GM23338 (cell line): ENCODE measurements around the gene PSD4. TPM values are rescaled to one million over a fixed set of nuclear protein-coding genes. Genes with fewer than 3 reads are reported as not detected.
A peak's percentile ranks its signal among the peaks of the same experiment; 100 is the strongest.

ENCODE experiments used
- ATAC-seq: fragments of 200-7000 bp; cut with Tn5 transposase; 3 replicates; pipeline ENCODE4 v1.9.1; 2020
- DNase-seq: peaks from one replicate; pipeline ENCODE4 v3.0.0-alpha.2; 2015; ENCODE audit warnings: low spot score
- H2AFZ ChIP-seq: fragments of 200-600 bp; sonication (generic); 2 replicates; pipeline ENCODE4 v1.8.0; 2016; ENCODE audit warnings: antibody characterized with exemption, mild to moderate bottlenecking, moderate library complexity
- H3F3A ChIP-seq: fragments of 200-600 bp; sonication (generic); replicated peaks from 2 replicates; pipeline ENCODE4 v1.8.0; 2017; ENCODE audit warnings: antibody characterized with exemption, mixed run types, low read depth
- H3K27ac ChIP-seq: fragments of 200-600 bp; sonication (generic); 2 replicates; pipeline ENCODE4 v1.6.1; 2016; ENCODE audit warnings: low read depth
- H3K27me3 ChIP-seq: fragments of 200-600 bp; sonication (generic); 2 replicates; pipeline ENCODE4 v1.8.0; 2016; ENCODE audit warnings: mild to moderate bottlenecking, mixed run types, moderate library complexity; ENCODE audit not compliant: insufficient read depth
- H3K36me3 ChIP-seq: fragments of 200-600 bp; sonication (generic); 2 replicates; pipeline ENCODE4 v1.8.0; 2016; ENCODE audit warnings: mild to moderate bottlenecking; ENCODE audit not compliant: insufficient read depth
- H3K4me1 ChIP-seq: fragments of 200-600 bp; sonication (generic); 2 replicates; pipeline ENCODE4 v1.8.0; 2016; ENCODE audit warnings: mild to moderate bottlenecking, moderate library complexity; ENCODE audit not compliant: insufficient read depth
- H3K4me2 ChIP-seq: fragments of 200-600 bp; sonication (generic); 2 replicates; pipeline ENCODE4 v1.7.1; 2017; ENCODE audit warnings: mixed run types
- H3K4me3 ChIP-seq: fragments of 200-600 bp; sonication (generic); 2 replicates; pipeline ENCODE4 v1.6.1; 2016; ENCODE audit warnings: mixed run types
- H3K79me2 ChIP-seq: fragments of 200-600 bp; sonication (generic); replicated peaks from 2 replicates; pipeline ENCODE4 v1.8.0; 2017; ENCODE audit warnings: mild to moderate bottlenecking; ENCODE audit not compliant: insufficient read depth
- H3K9me2 ChIP-seq: fragments of 200-600 bp; sonication (generic); 2 replicates; pipeline ENCODE4 v1.8.0; 2017; ENCODE audit not compliant: insufficient read depth
- H4K20me1 ChIP-seq: fragments of 200-600 bp; sonication (generic); replicated peaks from 2 replicates; pipeline ENCODE4 v1.8.0; 2017; ENCODE audit warnings: mild to moderate bottlenecking; ENCODE audit not compliant: insufficient read depth
- H3K27ac Mint-ChIP-seq: 2 replicates; pipeline ENCODE4 v1.8.0; 2020; ENCODE audit warnings: inconsistent platforms, mild to moderate bottlenecking, moderate library complexity, mixed read lengths
- H3K27me3 Mint-ChIP-seq: 3 replicates; pipeline ENCODE4 v1.8.0; 2022; ENCODE audit warnings: low read depth, mild to moderate bottlenecking, moderate library complexity, mixed read lengths, inconsistent platforms; ENCODE audit not compliant: insufficient read depth, poor library complexity
- H3K36me3 Mint-ChIP-seq: 3 replicates; pipeline ENCODE4 v1.8.0; 2021; ENCODE audit warnings: low read depth, mild to moderate bottlenecking, inconsistent platforms, moderate library complexity, mixed read lengths
- H3K4me1 Mint-ChIP-seq: 3 replicates; pipeline ENCODE4 v1.8.0; 2020; ENCODE audit warnings: mild to moderate bottlenecking, inconsistent platforms, mixed read lengths
- H3K4me3 Mint-ChIP-seq: 3 replicates; pipeline ENCODE4 v1.8.0; 2021; ENCODE audit warnings: moderate library complexity, mild to moderate bottlenecking, inconsistent platforms, mixed read lengths
- H3K9me3 Mint-ChIP-seq: 3 replicates; pipeline ENCODE4 v1.8.0; 2020; ENCODE audit warnings: moderate library complexity, mild to moderate bottlenecking, inconsistent platforms, mixed read lengths
- CREB1 ChIP-seq: fragments of 250-450 bp; sonication (Bioruptor Pico); IDR thresholded peaks from 2 replicates; pipeline ENCODE4 v1.5.0; 2020; ENCODE audit warnings: low read depth, mild to moderate bottlenecking, moderate library complexity
- EZH2 ChIP-seq: fragments of 200-600 bp; sonication (generic); IDR thresholded peaks from one replicate; pipeline ENCODE4 v1.8.0; 2017; ENCODE audit warnings: antibody characterized with exemption, mild to moderate bottlenecking, low read depth; ENCODE audit not compliant: unreplicated experiment
- EZH2phosphoT487 ChIP-seq: fragments of 200-600 bp; sonication (generic); IDR thresholded peaks from one replicate; pipeline ENCODE4 v1.8.1; 2018; ENCODE audit warnings: antibody characterized with exemption; ENCODE audit not compliant: unreplicated experiment
- JUNB ChIP-seq: IDR thresholded peaks from one replicate; pipeline ENCODE4 v1.6.1; 2016; ENCODE audit warnings: antibody characterized with exemption; ENCODE audit not compliant: unreplicated experiment
- NANOG ChIP-seq: IDR thresholded peaks from 2 replicates; pipeline ENCODE4 v1.6.1; 2016; ENCODE audit warnings: antibody characterized with exemption, borderline replicate concordance
- POLR2AphosphoS5 ChIP-seq: IDR thresholded peaks from 2 replicates; pipeline ENCODE4 v1.6.1; 2016; ENCODE audit warnings: antibody characterized with exemption, low read depth
- REST ChIP-seq: IDR thresholded peaks from one replicate; pipeline ENCODE4 v1.6.1; 2018; ENCODE audit warnings: antibody characterized with exemption; ENCODE audit not compliant: unreplicated experiment
- STAT1 ChIP-seq: IDR thresholded peaks from one replicate; pipeline ENCODE4 v1.6.1; 2016; ENCODE audit warnings: antibody characterized with exemption; ENCODE audit not compliant: unreplicated experiment
- ZNF114 ChIP-seq: fragments of 250-450 bp; sonication (Bioruptor Pico); IDR thresholded peaks from 2 replicates; pipeline ENCODE4 v1.5.0; 2020; ENCODE audit warnings: mild to moderate bottlenecking, moderate library complexity
- ZNF331 ChIP-seq: fragments of 250-450 bp; sonication (Bioruptor Pico); IDR thresholded peaks from 2 replicates; pipeline ENCODE4 v1.5.0; 2020; ENCODE audit warnings: low read depth, mild to moderate bottlenecking, moderate library complexity
- ZNF462 ChIP-seq: fragments of 250-450 bp; sonication (Bioruptor Pico); IDR thresholded peaks from 2 replicates; pipeline ENCODE4 v1.5.0; 2020; ENCODE audit warnings: mild to moderate bottlenecking, moderate library complexity
- polyA plus RNA-seq: library from polyadenylated mRNA; unstranded; fragments of >200 nt; fragmentation: Nextera tagmentation; extraction: Ambion mirVana; gene quantifications from 2 replicates; pipeline ENCODE4 v1.2.1, GENCODE V29; 2016
- total RNA-seq: library from RNA; depleted of rRNA; stranded (reverse); fragments of >200 nt; shearing (Covaris generic); gene quantifications from 2 replicates; pipeline ENCODE4 v1.2.3, GENCODE V29; 2014
- TF ChIP-seq, protein P1 (sequence below): IDR thresholded peaks from 2 replicates; pipeline ENCODE4 v1.6.1; 2016; ENCODE audit warnings: antibody characterized with exemption
- TF ChIP-seq, protein P2 (sequence below), 2 experiments: fragments of 200-600 bp in 1 of 2; sonication (generic) in 1 of 2; conservative IDR thresholded peaks; 2 replicates each; pipeline versions ENCODE4 v1.5.1 to v1.6.1; 2016 to 2017; ENCODE audit warnings: antibody characterized with exemption in 2 of 2, low read depth in 2 of 2, mild to moderate bottlenecking in 2 of 2, moderate library complexity in 1 of 2

The PSD4 gene
- total and polyA plus RNA-seq, 2 experiments from 2014 or later, result 0.06 to 0.66 TPM

DNA sequence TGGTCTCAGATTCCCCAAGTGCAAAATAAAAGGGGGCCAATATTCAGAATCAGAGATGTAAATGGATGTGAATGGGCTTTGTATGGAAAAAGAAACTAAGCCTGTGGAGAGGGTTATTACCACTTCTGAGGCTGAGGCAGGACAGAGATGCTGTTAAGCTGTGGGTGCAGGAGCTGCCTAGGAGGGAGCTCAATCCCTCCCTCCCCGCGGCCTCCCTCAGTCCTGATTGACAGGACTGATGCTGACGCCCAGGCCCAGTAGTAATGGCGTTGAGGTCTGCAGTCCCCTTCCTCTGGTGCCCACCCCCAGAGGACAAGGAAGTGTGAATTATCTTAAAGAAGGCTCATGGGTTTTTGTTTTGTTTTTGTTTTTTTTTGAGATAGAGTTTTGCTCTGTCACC lies 40.4 kb downstream of the PSD4 start:
- no peaks in the 10 kb centered on the region; the same call in 2 of the 3 replicates for H3K36me3 Mint-ChIP-seq
- H3K27me3 Mint-ChIP-seq, result peaks cover 13% of the 10 kb centered on the region
- TF ChIP-seq STAT1 (no peak), CREB1 (CRISPR knock-in tag) (no peak), NANOG (no peak), EZH2phosphoT487 (no peak), ZNF462 (CRISPR knock-in tag) (no peak), REST (no peak), POLR2AphosphoS5 (no peak), JUNB (no peak), EZH2 (no peak), ZNF114 (CRISPR knock-in tag) (no peak), ZNF331 (CRISPR knock-in tag) (no peak)
- TF ChIP-seq, protein P1, sequence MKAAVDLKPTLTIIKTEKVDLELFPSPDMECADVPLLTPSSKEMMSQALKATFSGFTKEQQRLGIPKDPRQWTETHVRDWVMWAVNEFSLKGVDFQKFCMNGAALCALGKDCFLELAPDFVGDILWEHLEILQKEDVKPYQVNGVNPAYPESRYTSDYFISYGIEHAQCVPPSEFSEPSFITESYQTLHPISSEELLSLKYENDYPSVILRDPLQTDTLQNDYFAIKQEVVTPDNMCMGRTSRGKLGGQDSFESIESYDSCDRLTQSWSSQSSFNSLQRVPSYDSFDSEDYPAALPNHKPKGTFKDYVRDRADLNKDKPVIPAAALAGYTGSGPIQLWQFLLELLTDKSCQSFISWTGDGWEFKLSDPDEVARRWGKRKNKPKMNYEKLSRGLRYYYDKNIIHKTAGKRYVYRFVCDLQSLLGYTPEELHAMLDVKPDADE, result no peak
- TF ChIP-seq, protein P2, sequence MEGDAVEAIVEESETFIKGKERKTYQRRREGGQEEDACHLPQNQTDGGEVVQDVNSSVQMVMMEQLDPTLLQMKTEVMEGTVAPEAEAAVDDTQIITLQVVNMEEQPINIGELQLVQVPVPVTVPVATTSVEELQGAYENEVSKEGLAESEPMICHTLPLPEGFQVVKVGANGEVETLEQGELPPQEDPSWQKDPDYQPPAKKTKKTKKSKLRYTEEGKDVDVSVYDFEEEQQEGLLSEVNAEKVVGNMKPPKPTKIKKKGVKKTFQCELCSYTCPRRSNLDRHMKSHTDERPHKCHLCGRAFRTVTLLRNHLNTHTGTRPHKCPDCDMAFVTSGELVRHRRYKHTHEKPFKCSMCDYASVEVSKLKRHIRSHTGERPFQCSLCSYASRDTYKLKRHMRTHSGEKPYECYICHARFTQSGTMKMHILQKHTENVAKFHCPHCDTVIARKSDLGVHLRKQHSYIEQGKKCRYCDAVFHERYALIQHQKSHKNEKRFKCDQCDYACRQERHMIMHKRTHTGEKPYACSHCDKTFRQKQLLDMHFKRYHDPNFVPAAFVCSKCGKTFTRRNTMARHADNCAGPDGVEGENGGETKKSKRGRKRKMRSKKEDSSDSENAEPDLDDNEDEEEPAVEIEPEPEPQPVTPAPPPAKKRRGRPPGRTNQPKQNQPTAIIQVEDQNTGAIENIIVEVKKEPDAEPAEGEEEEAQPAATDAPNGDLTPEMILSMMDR (conservative IDR thresholded peaks at IDR 0.05; ENCODE audit: low read depth in 2 of 2), result no peak
- H3K4me3 ChIP-seq, result no peak overlapping the region
- no peaks in the 10 kb centered on the region for H3K36me3 ChIP-seq
- no peak overlapping the region for H3K27ac ChIP-seq
- peaks cover 35% of the 10 kb centered on the region for H3K4me1 Mint-ChIP-seq
- H3K9me2 ChIP-seq, result no peaks in the 10 kb centered on the region
- no peak overlapping the region for H3K4me3 Mint-ChIP-seq
- peak overlapping the region; percentile 43; the same call in 1 of the 2 replicates for H3K4me2 ChIP-seq
- H2AFZ ChIP-seq, result 0 out of 2 replicates have a peak overlapping the region, but pooled peaks have one; percentile 43
- H3F3A ChIP-seq, result no peaks in the 10 kb centered on the region
- H3K27me3 ChIP-seq, result no peaks in the 10 kb centered on the region
- no peak for DNase-seq
- no peaks in the 10 kb centered on the region for H4K20me1 ChIP-seq
- H3K4me1 ChIP-seq, result peaks cover 12% of the 10 kb centered on the region; the same call in 1 of the 2 replicates
- H3K9me3 Mint-ChIP-seq, result no peaks in the 10 kb centered on the region; the same call in 2 of the 3 replicates
- no peaks in the 10 kb centered on the region for H3K79me2 ChIP-seq
- peak; percentile 37 for ATAC-seq
- H3K27ac Mint-ChIP-seq, result no peak overlapping the region
